HepG2 (cell line): ENCODE measurements around the gene PLPP3. TPM values are rescaled to one million over a fixed set of nuclear protein-coding genes. Genes with fewer than 3 reads are reported as not detected.

Experiments
- ATAC-seq: fragments of 200-7000 bp; cut with Tn5 transposase; 3 replicates; pipeline ENCODE4 v1.9.1; 2020; ENCODE audit warnings: mild to moderate bottlenecking, moderate library complexity
- BruUV-seq: library from RNA; stranded (reverse); fragments of 400-500 nt; replicated peaks from 2 replicates; lab custom pipeline; 2021; lab: Mats Ljungman, UMichigan
- CTCF ChIA-PET: fragments of 300-600 bp; formaldehyde crosslinking; extraction: SDS; loops from one replicate; lab custom pipeline; 2021; ENCODE audit warnings: low total read pairs, inconsistent platforms, low intra/inter-chr PET ratio; lab: Yijun Ruan, JAX
- POLR2A ChIA-PET: fragments of 350-600 bp; sonication (Branson Sonifier 250); formaldehyde crosslinking; loops from one replicate; lab custom pipeline; 2020; ENCODE audit warnings: antibody characterized with exemption, inconsistent platforms; lab: Yijun Ruan, JAX
- DNase-seq: peaks from one replicate; pipeline ENCODE4 v3.0.0-alpha.2; 2015; ENCODE audit warnings: low spot score
- FAIRE-seq: peaks from 3 replicates; lab custom pipeline; 2011; peaks lifted over from hg19 to GRCh38; lab: Jason Lieb, UNC
- H2AFZ ChIP-seq: one replicate; pipeline ENCODE4 v1.6.1; 2011; ENCODE audit warnings: low read length, inconsistent platforms
- H3K27ac ChIP-seq: fragments of 300-600 bp; 3 replicates; pipeline ENCODE4 v1.8.0; 2011; ENCODE audit warnings: mixed run types, mild to moderate bottlenecking, mixed read lengths, low read length, inconsistent platforms; ENCODE audit not compliant: insufficient read depth; ENCODE audit errors: extremely low read length
- H3K27me3 ChIP-seq, 2 experiments: fragments of 200-600 bp in 1 of 2; 2 replicates in 1 of 2; 3 replicates in 1 of 2; pipeline versions ENCODE4 v1.6.0 to v1.8.0; 2011; ENCODE audit warnings: low read length in 2 of 2, mild to moderate bottlenecking in 2 of 2, moderate library complexity in 2 of 2, inconsistent platforms in 1 of 2; ENCODE audit not compliant: insufficient read depth in 2 of 2, control insufficient read depth in 1 of 2
- H3K36me3 ChIP-seq, 2 experiments: fragments of 200-600 bp in 1 of 2; replicated peaks in 1 of 2; 2 replicates in 1 of 2; 3 replicates in 1 of 2; pipeline versions ENCODE4 v1.5.1 to v1.8.0; 2011; ENCODE audit warnings: low read length in 2 of 2, inconsistent platforms in 1 of 2; ENCODE audit not compliant: insufficient read depth in 2 of 2, control insufficient read depth in 1 of 2
- H3K4me1 ChIP-seq: 2 replicates; pipeline ENCODE4 v1.5.1; 2012; ENCODE audit warnings: low read length, inconsistent platforms; ENCODE audit not compliant: insufficient read depth
- H3K4me2 ChIP-seq: 2 replicates; pipeline ENCODE4 v1.6.0; 2011; ENCODE audit warnings: low read depth, low read length, inconsistent platforms
- H3K4me3 ChIP-seq, 3 experiments: fragments of 200-600 bp in 1 of 3; sonication (generic), shearing (Covaris generic) in 1 of 3; replicated peaks in 1 of 3; 2 replicates each; pipeline ENCODE4 v1.5.1; 2011 to 2016; ENCODE audit warnings: low read length in 3 of 3, inconsistent platforms in 2 of 3, low read depth in 2 of 3, mild to moderate bottlenecking in 2 of 3, control low read depth in 1 of 3, mixed read lengths in 1 of 3; ENCODE audit not compliant: insufficient read depth in 1 of 3
- H3K79me2 ChIP-seq: one replicate; pipeline ENCODE4 v1.6.1; 2011; ENCODE audit warnings: low read length, inconsistent platforms; ENCODE audit not compliant: insufficient read depth
- H3K9ac ChIP-seq: 2 replicates; pipeline ENCODE4 v1.6.0; 2011; ENCODE audit warnings: mild to moderate bottlenecking, low read depth, low read length, inconsistent platforms; ENCODE audit not compliant: insufficient read depth
- H3K9me3 ChIP-seq: 2 replicates; pipeline ENCODE4 v1.5.1; 2012; ENCODE audit warnings: mild to moderate bottlenecking, low read length
- H4K20me1 ChIP-seq: 2 replicates; pipeline ENCODE4 v1.6.0; 2011; ENCODE audit warnings: inconsistent platforms, mild to moderate bottlenecking, low read length, moderate library complexity; ENCODE audit not compliant: insufficient read depth
- ATF2 ChIP-seq: sonication (generic); formaldehyde crosslinking; IDR thresholded peaks from 2 replicates; pipeline ENCODE4 v1.4.0; 2020; ENCODE audit warnings: missing genetic modification reagents
- BHLHE40 ChIP-seq: IDR thresholded peaks from 2 replicates; pipeline ENCODE4 v1.6.1; 2011; ENCODE audit warnings: low read length, improper control_type of control experiment
- CREB1 ChIP-seq, 2 experiments: fragments of 450-650 bp in 1 of 2; IDR thresholded peaks; 2 replicates each; pipeline ENCODE4 v1.6.1; 2016 to 2017; ENCODE audit warnings: control low read depth in 1 of 2, mild to moderate bottlenecking in 1 of 2, missing compliant biosample characterization in 1 of 2, missing genetic modification characterization in 1 of 2
- DDIT3 ChIP-seq: sonication (generic); formaldehyde crosslinking; IDR thresholded peaks from 2 replicates; pipeline ENCODE4 v1.4.0; 2020; ENCODE audit warnings: mild to moderate bottlenecking, missing genetic modification reagents
- ESRRA ChIP-seq: sonication (generic); formaldehyde crosslinking; IDR thresholded peaks from 2 replicates; pipeline ENCODE4 v1.5.1; 2020; ENCODE audit warnings: mild to moderate bottlenecking, low read depth, missing genetic modification reagents
- HES4 ChIP-seq: sonication (generic); formaldehyde crosslinking; IDR thresholded peaks from 2 replicates; pipeline ENCODE4 v1.9.0; 2021; ENCODE audit warnings: mild to moderate bottlenecking, missing genetic modification reagents, borderline replicate concordance
- MLX ChIP-seq: IDR thresholded peaks from 2 replicates; pipeline ENCODE4 v1.6.1; 2016
- MXD1 ChIP-seq: sonication (generic); formaldehyde crosslinking; IDR thresholded peaks from 2 replicates; pipeline ENCODE4 v1.4.0; 2020; ENCODE audit warnings: mild to moderate bottlenecking, missing genetic modification reagents
- PTBP1 ChIP-seq: fragments of 200-400 bp; formaldehyde crosslinking; IDR thresholded peaks from 2 replicates; pipeline ENCODE4 v1.6.1; 2018; ENCODE audit warnings: low read length, low read depth; ENCODE audit not compliant: poor library complexity, severe bottlenecking
- RARA ChIP-seq: IDR thresholded peaks from 2 replicates; pipeline ENCODE4 v1.6.1; 2016; ENCODE audit warnings: missing genetic modification reagents, missing compliant biosample characterization
- SATB2 ChIP-seq: sonication (generic); formaldehyde crosslinking; IDR thresholded peaks from 2 replicates; pipeline ENCODE4 v1.5.0; 2020; ENCODE audit warnings: missing genetic modification reagents
- SMYD3 ChIP-seq: sonication (generic); formaldehyde crosslinking; IDR thresholded peaks from 2 replicates; pipeline ENCODE4 v1.8.1; 2023; ENCODE audit warnings: mild to moderate bottlenecking, missing genetic modification reagents
- TEAD2 ChIP-seq: sonication (generic); formaldehyde crosslinking; IDR thresholded peaks from 2 replicates; pipeline ENCODE4 v1.9.0; 2021; ENCODE audit warnings: missing genetic modification reagents
- YEATS4 ChIP-seq: sonication (generic); formaldehyde crosslinking; IDR thresholded peaks from 2 replicates; pipeline ENCODE4 v1.4.0; 2020; ENCODE audit warnings: missing genetic modification reagents, borderline replicate concordance
- ZBTB39 ChIP-seq: sonication (generic); formaldehyde crosslinking; IDR thresholded peaks from 2 replicates; pipeline ENCODE4 v1.5.0; 2020; ENCODE audit warnings: missing genetic modification reagents
- ZNF230 ChIP-seq: sonication (generic); formaldehyde crosslinking; IDR thresholded peaks from 2 replicates; pipeline ENCODE4 v1.4.0; 2020; ENCODE audit warnings: mild to moderate bottlenecking, missing genetic modification reagents
- ZNF615 ChIP-seq: sonication (generic); formaldehyde crosslinking; IDR thresholded peaks from 2 replicates; pipeline ENCODE4 v1.5.0; 2020; ENCODE audit warnings: mild to moderate bottlenecking, missing genetic modification reagents, borderline replicate concordance
- ZNF644 ChIP-seq: IDR thresholded peaks from 2 replicates; pipeline ENCODE4 v1.6.1; 2016; ENCODE audit warnings: low read depth
- ZNF691 ChIP-seq: sonication (generic); formaldehyde crosslinking; IDR thresholded peaks from 2 replicates; pipeline ENCODE4 v1.4.0; 2020; ENCODE audit warnings: missing genetic modification reagents, low read depth, mild to moderate bottlenecking, borderline replicate concordance
- WGBS: methylation state at CpG from one replicate; pipeline ENCODE4 v1.1.6; 2017; ENCODE audit warnings: low lambda C conversion rate; 5-methylcytosine and 5-hydroxymethylcytosine counted together
- in situ Hi-C: cut with HindIII; loops from 2 replicates; pipeline ENCODE4 v1.10.0; 2017; ENCODE audit warnings: low pct_unique_long_range_greater_than_20kb; ENCODE audit not compliant: extremely low pct_ligation_motif_present
- intact Hi-C: fragments of 100-400 bp; cut with micrococcal nuclease; formaldehyde crosslinking; loops from one replicate; pipeline ENCODE4 v1.10.0; 2022; ENCODE audit not compliant: unreplicated experiment
- polyA plus RNA-seq, 8 experiments: library from polyadenylated mRNA; depleted of rRNA in 3 of 8; stranded (reverse) in 7 of 8; unstranded in 1 of 8; fragments of >200 nt; fragmentation: Illumina TruSeq in 4 of 8; extraction: Trizol in 4 of 8; gene quantifications; 2 replicates each; pipeline versions ENCODE4 v1.2.1 to v1.2.3, GENCODE V29; 2011 to 2016; ENCODE audit warnings: low read depth in 4 of 8, missing spikeins in 1 of 8, mixed read lengths in 1 of 8; ENCODE audit not compliant: insufficient read depth in 1 of 8
- total RNA-seq, 5 experiments: library from RNA; depleted of rRNA; stranded (reverse); fragments of >200 nt; fragmentation: Illumina TruSeq; extraction: Trizol; gene quantifications; 2 replicates each; pipeline ENCODE4 v1.2.3, GENCODE V29; 2016; ENCODE audit warnings: low read depth in 1 of 5
- TF ChIP-seq, protein P1 (sequence below): sonication (generic); formaldehyde crosslinking; IDR thresholded peaks from 2 replicates; pipeline ENCODE4 v1.8.1; 2023; ENCODE audit warnings: mild to moderate bottlenecking, missing genetic modification reagents, borderline replicate concordance

Gene PLPP3
- total and polyA plus RNA-seq, 2 of the 13 experiments (the other 11 are each of a cell fraction or from before 2014, with no cell fraction given), result 49.7 to 65.8 TPM

GRCh38 chr1:56463376-56463775 is 116.0 kb downstream of the PLPP3 start:
- Histone ChIP-seq H3K27me3 (no peaks in the 10 kb centered on the region), H4K20me1 (no peaks in the 10 kb centered on the region), H3K9ac (no peak overlapping the region), H2AFZ (no peak overlapping the region), H3K27ac (no peak overlapping the region), H3K36me3 (no peaks in the 10 kb centered on the region), H3K4me3 (no peak overlapping the region), H3K79me2 (no peaks in the 10 kb centered on the region), H3K4me2 (no peak overlapping the region), H3K4me1 (peaks cover 35% of the 10 kb centered on the region), H3K9me3 (no peaks in the 10 kb centered on the region)
- FAIRE-seq (no peak), ATAC-seq (no peak), DNase-seq (no peak)
- 93% methylated on average over 1 of the region's 1 CpG for WGBS
- intact Hi-C loops (no loop called here), in situ Hi-C loops (no loop called here)
- POLR2A ChIA-PET, result interaction anchor here (2.9 kb wide), 1 partner anchor 13 kb away, joined by 10 read pairs; no protein-coding TSS in a partner anchor
- no TSS peak for BruUV-seq
- CTCF ChIA-PET, result no interaction called here
- TF ChIP-seq BHLHE40 (no peak), YEATS4 (CRISPR knock-in tag) (no peak), MLX (CRISPR knock-in tag) (no peak), ZBTB39 (CRISPR knock-in tag) (no peak), SATB2 (no peak), ZNF615 (CRISPR knock-in tag) (no peak), HES4 (no peak), ZNF644 (CRISPR knock-in tag) (no peak), ZNF230 (no peak), ATF2 (CRISPR knock-in tag) (no peak), ZNF691 (CRISPR knock-in tag) (no peak), DDIT3 (no peak), PTBP1 (no peak), MXD1 (CRISPR knock-in tag) (no peak), RARA (CRISPR knock-in tag) (no peak), SMYD3 (CRISPR knock-in tag) (no peak), CREB1 (IDR thresholded peaks at IDR 0.05) (no peak), CREB1 (CRISPR knock-in tag; IDR thresholded peaks at IDR 0.05) (no peak), TEAD2 (CRISPR knock-in tag) (no peak), ESRRA (no peak)
- TF ChIP-seq, protein P1, sequence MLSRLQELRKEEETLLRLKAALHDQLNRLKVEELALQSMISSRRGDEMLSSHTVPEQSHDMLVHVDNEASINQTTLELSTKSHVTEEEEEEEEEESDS (CRISPR knock-in tag), result no peak
